Germinal center (tissue), 1 donor: Measurements from ENCODE around the gene NOSIP.

Experiments used
- DNase-seq: peaks from one replicate; pipeline ENCODE4 v3.0.0; 2012; ENCODE audit warnings: mixed read lengths, low spot score

The NOSIP gene

DNA sequence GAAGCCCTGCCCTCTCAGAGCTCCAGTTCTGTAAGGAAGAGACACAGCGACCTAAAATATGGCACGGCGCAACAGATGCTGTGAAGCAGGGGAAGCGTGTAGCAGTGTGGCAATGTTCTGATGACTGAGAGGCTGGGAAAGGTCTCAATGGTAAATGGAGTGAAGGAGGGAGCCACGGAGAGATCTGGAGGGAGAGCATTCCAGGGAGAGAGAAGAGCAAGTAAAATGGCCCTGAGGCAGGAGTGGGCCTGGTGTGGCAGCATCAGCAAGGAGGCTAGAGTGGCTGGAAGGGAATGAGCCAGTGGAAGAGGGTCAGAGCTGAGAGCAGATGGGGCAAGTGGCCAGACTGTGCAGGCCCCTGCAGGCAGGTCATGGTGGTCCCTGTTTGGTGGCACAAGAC is 36.2 kb downstream of the NOSIP start:
- DNase-seq: no peak

GRCh38 chr19:49543032-49543431 is 37.3 kb downstream of the NOSIP start:
- DNase-seq: no peak

- no peak for DNase-seq
These were observed 37.9 kb downstream of the NOSIP start for GRCh38 chr19:49542446-49542845.

- no peak for DNase-seq
These were observed 38.4 kb downstream of the NOSIP start for GRCh38 chr19:49541914-49542313.

DNA sequence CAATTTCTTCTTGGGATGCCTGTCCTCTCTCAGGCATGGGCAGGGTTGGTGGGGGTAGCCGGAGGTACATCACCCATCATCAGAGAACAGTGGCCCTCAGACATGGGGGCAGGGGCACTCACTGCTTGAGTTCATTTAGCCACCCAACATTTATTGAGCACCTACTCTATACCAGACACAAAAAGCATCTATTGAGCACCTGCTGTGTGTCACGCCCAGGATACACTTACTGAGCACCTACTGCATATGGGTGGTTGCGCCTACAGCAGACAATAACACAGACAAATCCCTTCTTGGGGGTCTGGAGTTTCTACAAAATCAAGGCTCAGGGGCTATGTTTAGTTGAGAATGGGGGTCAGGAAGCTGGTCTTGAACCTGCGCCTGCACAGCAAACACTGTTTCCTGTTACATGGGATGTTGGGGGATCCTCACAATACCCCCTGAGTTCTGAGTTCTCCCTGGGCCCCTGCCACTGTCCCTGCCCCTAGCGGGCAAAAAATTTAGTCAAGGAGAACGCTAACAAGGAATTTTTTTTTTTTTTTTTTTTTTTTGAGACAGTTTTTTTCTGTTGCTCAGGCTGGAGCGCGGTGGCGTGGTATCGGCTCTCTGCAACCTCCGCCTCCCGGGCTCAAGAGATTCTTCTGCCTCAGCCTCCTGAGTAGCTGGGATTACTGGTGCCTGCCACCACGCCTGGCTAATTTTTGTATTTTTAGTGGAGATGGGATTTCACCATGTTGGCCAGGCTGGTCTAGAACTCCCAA is 41.0 kb downstream of the NOSIP start:
- no peak for DNase-seq

DNA sequence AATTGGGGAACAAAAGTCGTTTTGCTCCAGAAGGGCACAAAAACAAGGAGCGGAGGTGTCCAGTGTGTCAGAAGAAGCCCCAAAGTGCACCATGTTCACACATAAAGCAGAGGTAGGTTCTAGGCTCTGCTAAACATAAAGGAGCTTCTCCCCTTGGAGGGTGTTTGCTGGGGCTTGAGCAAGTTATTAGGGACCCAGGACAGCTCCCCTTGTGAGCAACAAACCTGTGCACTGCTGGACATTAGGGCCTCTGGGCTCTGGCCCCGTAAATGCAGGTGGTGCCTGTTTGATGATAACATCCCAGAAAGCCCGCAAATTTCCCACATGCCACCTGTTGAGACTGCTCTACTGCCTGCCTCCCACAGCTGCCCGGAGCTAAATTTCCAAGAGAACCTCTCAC is 41.7 kb downstream of the NOSIP start:
- no peak for DNase-seq

- no peak for DNase-seq
These were observed 43.4 kb downstream of the NOSIP start for GRCh38 chr19:49536921-49537462.

- DNase-seq: no peak
These were observed 45.5 kb downstream of the NOSIP start for GRCh38 chr19:49534632-49535385.

- peak; percentile 78 for DNase-seq
These were observed 46.5 kb downstream of the NOSIP start for GRCh38 chr19:49533551-49534488.

- no peak for DNase-seq
These were observed 49.6 kb downstream of the NOSIP start for GRCh38 chr19:49530708-49531107.

DNA sequence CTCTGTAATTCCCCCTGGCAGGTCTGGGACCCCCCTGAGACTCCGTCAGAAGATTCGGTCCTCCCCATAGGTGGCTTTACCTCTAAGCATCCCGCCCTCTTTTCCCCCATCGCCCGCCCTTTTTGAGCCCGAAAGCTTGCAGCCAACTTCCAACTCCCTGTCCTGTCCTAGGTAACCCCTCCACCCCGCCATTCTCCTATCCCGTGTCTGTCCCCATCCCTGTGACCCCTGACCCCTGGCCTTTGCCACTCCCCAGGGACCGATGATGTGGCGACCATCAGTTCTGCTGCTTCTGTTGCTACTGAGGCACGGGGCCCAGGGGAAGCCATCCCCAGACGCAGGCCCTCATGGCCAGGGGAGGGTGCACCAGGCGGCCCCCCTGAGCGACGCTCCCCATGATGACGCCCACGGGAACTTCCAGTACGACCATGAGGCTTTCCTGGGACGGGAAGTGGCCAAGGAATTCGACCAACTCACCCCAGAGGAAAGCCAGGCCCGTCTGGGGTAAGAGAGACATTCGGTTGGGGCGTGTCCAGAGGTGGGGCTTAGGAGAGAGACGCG is 52.1 kb downstream of the NOSIP start:
- no peak for DNase-seq

DNA sequence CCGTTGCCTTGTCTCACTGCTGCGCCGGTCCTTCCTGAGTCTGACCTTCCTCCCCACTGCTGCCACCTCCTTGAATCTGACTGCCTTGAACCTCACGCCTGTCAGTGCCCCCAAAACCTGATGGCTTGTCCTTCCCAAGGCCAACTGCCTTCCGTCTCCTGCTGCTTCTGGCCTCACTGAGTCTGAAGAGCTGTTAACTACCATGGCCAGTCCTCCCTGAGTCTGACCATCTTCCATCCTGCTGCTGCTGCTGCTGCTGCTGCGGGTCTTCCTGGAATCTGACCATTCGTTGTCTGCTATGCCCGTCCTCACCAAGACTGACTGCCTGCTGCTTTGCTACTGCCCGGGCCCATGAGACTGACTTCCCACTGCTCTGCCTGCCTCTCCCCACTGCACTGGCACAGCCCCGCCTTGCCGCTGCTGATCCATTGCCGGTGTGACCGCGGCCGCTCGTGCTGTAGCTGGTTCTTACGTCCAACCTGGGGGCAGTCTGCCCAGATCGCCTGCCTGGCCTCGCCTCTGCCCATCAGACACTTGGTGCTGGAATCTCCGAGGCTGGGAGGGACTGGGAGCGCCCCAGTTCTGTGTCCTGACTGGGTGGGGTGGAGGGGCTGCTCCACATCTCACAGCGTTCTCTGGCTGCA is 55.4 kb downstream of the NOSIP start:
- DNase-seq: no peak

DNA sequence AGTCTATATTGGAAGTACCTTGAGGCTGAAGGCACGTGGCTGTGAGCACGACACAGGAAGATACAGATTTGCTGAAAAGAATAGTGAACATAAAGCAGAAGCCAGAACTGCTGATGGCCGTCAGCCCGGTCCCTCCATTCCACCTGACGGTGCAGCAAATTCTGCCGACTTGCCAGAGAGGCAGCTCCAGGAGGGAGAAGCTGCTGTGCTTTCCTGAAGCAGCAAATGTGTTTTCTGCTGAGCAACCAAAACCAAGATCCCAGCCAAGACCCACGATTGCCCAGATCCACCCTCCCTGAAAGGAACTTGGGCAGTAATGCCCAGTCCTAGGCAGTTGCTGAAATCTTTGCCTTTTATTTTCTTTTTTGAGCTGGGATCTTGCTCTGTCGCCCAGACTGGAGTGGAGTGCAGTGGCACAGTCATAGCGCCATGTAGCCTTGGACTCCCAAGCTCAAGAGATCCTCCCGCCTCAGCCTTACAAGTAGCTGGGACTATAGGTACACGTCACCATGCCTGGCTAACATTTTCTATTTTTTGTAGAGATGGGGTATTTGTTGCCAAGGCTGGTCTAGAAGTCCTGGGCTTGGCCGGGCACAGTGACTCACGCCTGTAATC is 59.5 kb downstream of the NOSIP start:
- DNase-seq: no peak

GRCh38 chr19:49518033-49518432 is 62.3 kb downstream of the NOSIP start:
- no peak for DNase-seq

DNA sequence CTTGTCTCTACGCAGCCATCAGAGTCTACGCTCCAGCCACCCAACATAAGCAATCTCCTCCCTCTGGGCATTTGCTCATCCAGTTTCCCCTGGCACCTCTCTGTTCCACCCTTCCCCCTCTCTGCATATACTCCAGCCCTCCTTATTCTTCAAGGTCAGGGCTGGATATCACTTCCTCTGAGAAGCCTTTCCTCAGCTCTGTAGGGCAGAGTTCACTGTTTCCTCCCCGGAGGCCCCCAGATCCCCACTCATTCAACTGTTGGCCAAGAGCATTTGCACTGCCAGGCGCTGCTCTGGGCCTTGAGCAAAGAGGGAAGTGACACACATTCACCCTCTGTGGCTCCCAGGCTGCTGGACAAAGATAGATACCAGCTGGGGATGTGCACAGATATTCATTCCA is 64.6 kb downstream of the NOSIP start:
- DNase-seq: no peak

DNA sequence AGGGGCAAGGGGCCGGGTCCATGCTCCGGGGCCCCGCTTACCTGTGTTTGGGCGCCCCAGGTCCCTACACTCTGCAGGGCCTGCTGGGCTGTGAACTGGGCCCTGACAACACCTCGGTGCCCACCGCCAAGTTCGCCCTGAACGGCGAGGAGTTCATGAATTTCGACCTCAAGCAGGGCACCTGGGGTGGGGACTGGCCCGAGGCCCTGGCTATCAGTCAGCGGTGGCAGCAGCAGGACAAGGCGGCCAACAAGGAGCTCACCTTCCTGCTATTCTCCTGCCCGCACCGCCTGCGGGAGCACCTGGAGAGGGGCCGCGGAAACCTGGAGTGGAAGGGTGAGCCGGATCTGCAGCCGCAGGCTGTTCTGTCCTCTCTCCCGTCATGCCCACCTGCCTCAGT is 66.2 kb downstream of the NOSIP start:
- no peak for DNase-seq

- DNase-seq: no peak
These were observed 66.6 kb downstream of the NOSIP start for GRCh38 chr19:49513746-49514118.

DNA sequence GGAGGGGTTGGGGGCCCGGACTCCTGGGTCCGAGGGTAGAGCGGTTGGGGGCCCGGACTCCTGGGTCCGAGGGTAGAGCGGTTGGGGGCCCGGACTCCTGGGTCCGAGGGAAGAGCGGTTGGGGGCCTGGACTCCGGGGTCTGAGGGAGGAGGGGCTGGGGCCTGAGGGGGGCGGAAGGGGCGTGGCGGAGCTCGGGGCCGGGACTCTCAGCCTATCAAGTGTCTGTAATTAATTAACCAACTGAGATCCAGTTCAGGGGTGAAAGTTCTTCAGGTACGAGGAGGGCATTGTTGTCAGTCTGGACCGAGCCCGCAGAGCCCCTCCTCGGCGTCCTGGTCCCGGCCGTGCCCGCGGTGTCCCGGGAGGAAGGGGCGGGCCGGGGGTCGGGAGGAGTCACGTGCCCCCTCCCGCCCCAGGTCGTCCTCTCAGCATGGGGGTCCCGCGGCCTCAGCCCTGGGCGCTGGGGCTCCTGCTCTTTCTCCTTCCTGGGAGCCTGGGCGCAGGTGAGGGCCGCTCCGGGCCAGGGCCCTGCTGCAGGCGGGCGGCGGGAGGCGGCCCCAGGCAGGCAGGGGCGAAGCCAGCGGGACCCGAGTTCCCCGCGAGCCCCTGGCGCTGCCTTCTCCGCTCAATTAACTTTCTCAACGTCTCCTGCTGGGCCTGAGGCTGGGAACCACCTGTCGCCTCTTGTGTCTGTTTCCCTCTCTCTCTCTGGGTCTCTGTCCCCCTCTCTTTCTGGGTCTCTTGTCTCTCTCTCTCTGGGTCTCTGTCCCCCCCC is 67.2 kb downstream of the NOSIP start:
- peak; percentile 58 for DNase-seq

GRCh38 chr19:49507803-49508494 is 72.4 kb downstream of the NOSIP start:
- DNase-seq: no peak
